ENCODE data around the gene ALPP. TPM values are rescaled to one million over a fixed set of nuclear protein-coding genes. Genes with fewer than 3 reads are reported as not detected.

The ALPP gene
- total and polyA plus RNA-seq, 2 of the 13 experiments (the other 11 are each of a cell fraction or from before 2014, with no cell fraction given), result not detected

DNA sequence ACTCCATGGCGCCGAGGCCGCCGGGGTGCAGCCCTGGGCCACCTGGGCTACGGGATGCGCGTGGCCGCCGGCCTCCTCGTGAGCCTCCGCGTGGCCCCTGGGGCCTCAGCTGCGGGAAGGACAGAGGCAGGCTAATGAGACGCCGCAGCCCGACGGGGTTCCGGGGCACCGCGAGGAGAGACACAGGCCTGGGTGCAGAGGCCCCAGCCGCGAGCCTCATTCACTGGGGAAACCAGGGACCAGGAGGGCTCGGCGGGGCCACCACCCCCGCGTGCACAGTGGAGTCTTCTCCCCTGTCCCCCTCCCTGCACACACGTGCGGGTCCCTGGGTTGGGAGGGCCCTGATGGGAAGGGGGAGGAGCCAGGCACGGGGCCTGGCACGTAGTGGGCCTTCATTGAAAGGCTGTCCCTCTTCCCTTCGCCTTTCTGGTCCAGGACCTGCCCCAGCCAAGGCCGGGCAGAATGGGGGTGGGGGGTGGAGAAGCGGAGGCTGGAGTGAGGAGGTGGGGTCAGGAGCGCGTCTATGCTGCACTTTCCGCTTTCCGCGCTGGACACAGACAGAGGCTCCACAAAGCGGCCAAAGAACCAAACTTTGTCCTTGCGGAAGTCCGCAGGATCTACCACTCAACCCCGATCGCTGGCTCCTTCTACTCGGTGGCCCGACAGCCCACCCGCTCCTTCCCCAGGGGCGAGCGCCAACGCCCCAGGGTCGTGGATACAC is 9.1 kb downstream of the ALPP start:
- in situ Hi-C loops (cut with HindIII; ENCODE audit: extremely low pct_ligation_motif_present, low pct_unique_long_range_greater_than_20kb), result no loop called here
- Histone ChIP-seq H4K20me1 (ENCODE audit: insufficient read depth, low read length) (no peaks in the 10 kb centered on the region), H3K4me1 (ENCODE audit: insufficient read depth, low read length) (no peaks in the 10 kb centered on the region), H3K9me3 (ENCODE audit: low read length) (no peaks in the 10 kb centered on the region), H3K27ac (ENCODE audit: extremely low read length, insufficient read depth, low read length) (no peak overlapping the region), H3K9ac (ENCODE audit: insufficient read depth, low read depth, low read length) (no peak overlapping the region), H2AFZ (ENCODE audit: low read length) (no peak overlapping the region), H3K79me2 (ENCODE audit: insufficient read depth, low read length) (no peaks in the 10 kb centered on the region), H3K4me3 (replicated peaks in 1 of 3; ENCODE audit: insufficient read depth in 1 of 3, low read depth in 2 of 3, low read length in 3 of 3) (no peak overlapping the region; a peak in 1 of 6 replicates), H3K36me3 (replicated peaks in 1 of 2; ENCODE audit: control insufficient read depth in 1 of 2, insufficient read depth in 2 of 2, low read length in 2 of 2) (no peaks in the 10 kb centered on the region), H3K27me3 (ENCODE audit: control insufficient read depth in 1 of 2, insufficient read depth in 2 of 2, low read length in 2 of 2) (peaks cover 15 to 90% of the 10 kb centered on the region in 2 experiments), H3K4me2 (ENCODE audit: low read depth, low read length) (no peak overlapping the region; the same call in 1 of the 2 replicates)
- no peak for FAIRE-seq
- intact Hi-C loops (cut with micrococcal nuclease; ENCODE audit: unreplicated experiment), result no loop called here
- DNase-seq (ENCODE audit: low spot score), result no peak
- POLR2A ChIA-PET, result no interaction called here
- 48% methylated on average over 32 of the region's 50 CpGs for WGBS (ENCODE audit: low lambda C conversion rate)
- CTCF ChIA-PET (ENCODE audit: low intra/inter-chr PET ratio, low total read pairs), result no interaction called here
- TF ChIP-seq ZNF792 (CRISPR knock-in tag; IDR thresholded peaks at IDR 0.05) (no peak), GABPB1 (CRISPR knock-in tag; IDR thresholded peaks at IDR 0.05) (peak; percentile 14; the same call in 1 of the 2 replicates)
- peak; percentile 36 for ATAC-seq
- BruUV-seq (replicated peaks), result no TSS peak

DNA sequence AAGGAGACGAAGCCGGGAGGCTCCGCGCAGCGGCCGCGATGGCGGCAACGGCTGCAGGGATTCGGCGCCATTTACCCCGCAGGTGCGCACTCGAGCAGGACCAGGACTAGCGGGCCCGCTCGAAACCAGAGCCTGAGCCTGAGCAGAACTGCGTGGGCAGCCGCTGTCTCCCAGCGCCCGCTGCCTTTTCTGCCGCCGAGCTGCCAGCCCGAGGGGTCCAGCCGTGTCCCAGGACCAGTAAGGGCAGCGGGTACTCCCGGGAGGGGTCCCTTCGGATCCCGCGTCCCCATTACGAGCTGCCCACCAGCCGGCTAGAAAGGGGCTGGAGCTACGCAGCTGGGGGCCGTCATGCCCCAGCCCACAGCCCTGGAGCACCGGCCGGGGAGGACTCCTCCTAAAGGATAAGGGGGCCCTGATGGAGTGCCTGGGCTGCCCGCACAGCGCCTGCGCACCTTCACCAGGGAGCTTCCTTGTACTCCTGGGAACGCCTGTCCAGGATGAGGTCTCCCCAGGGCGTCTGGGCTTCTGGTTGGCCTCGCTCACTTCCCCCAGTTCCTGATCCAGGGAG is 9.9 kb downstream of the ALPP start:
- no peak overlapping the region for H3K4me2 ChIP-seq (ENCODE audit: low read depth, low read length)
- H3K36me3 ChIP-seq (replicated peaks in 1 of 2; ENCODE audit: control insufficient read depth in 1 of 2, insufficient read depth in 2 of 2, low read length in 2 of 2), result no peaks in the 10 kb centered on the region
- intact Hi-C loops (cut with micrococcal nuclease; ENCODE audit: unreplicated experiment), result no loop called here
- DNase-seq (ENCODE audit: low spot score) (no peak), ATAC-seq (peak; percentile 36), FAIRE-seq (no peak)
- no peak overlapping the region for H2AFZ ChIP-seq (ENCODE audit: low read length)
- in situ Hi-C loops (cut with HindIII; ENCODE audit: extremely low pct_ligation_motif_present, low pct_unique_long_range_greater_than_20kb), result no loop called here
- H3K9ac ChIP-seq (ENCODE audit: insufficient read depth, low read depth, low read length), result no peak overlapping the region
- no peak overlapping the region for H3K27ac ChIP-seq (ENCODE audit: extremely low read length, insufficient read depth, low read length)
- H3K9me3 ChIP-seq (ENCODE audit: low read length), result no peaks in the 10 kb centered on the region
- H3K27me3 ChIP-seq (ENCODE audit: control insufficient read depth in 1 of 2, insufficient read depth in 2 of 2, low read length in 2 of 2), result peaks cover 13 to 85% of the 10 kb centered on the region in 2 experiments
- H3K4me1 ChIP-seq (ENCODE audit: insufficient read depth, low read length), result no peaks in the 10 kb centered on the region
- 30% methylated on average over 18 of the region's 42 CpGs for WGBS (ENCODE audit: low lambda C conversion rate)
- ChIA-PET POLR2A (no interaction called here), CTCF (ENCODE audit: low intra/inter-chr PET ratio, low total read pairs) (no interaction called here)
- H3K4me3 ChIP-seq (replicated peaks in 1 of 3; ENCODE audit: insufficient read depth in 1 of 3, low read depth in 2 of 3, low read length in 3 of 3), result peak overlapping the region in 1 of 3 experiments; percentile 8; a peak in 1 of 6 replicates
- H4K20me1 ChIP-seq (ENCODE audit: insufficient read depth, low read length), result no peaks in the 10 kb centered on the region
- H3K79me2 ChIP-seq (ENCODE audit: insufficient read depth, low read length), result no peaks in the 10 kb centered on the region
- TF ChIP-seq ZNF263 (CRISPR knock-in tag; IDR thresholded peaks at IDR 0.05), result peak; percentile 82
- TF ChIP-seq NONO (IDR thresholded peaks at IDR 0.05), result no peak
- TF ChIP-seq NONO (CRISPR knock-in tag; conservative IDR thresholded peaks at IDR 0.05), result no peak
- no TSS peak for BruUV-seq (replicated peaks)
